ENCODE data around the gene DOHH.
"Not testable (repeated sequence)": the region's sequence is repeated elsewhere in the genome, so short reads cannot be mapped to it uniquely, and the experiment has no call there.

DOHH gene

GRCh38 chr19:3456925-3457527, 43.4 kb downstream of the DOHH start:
- DNase-seq = no peak

- no peak for DNase-seq
These were observed 44.4 kb downstream of the DOHH start for GRCh38 chr19:3455960-3456601.

GRCh38 chr19:3455393-3455955, 45.0 kb downstream of the DOHH start:
- DNase-seq = no peak

- no peak for DNase-seq
These were observed 45.6 kb downstream of the DOHH start for GRCh38 chr19:3454656-3455392.

- DNase-seq = no peak
These were observed 46.6 kb downstream of the DOHH start for GRCh38 chr19:3453840-3454239.

- not testable (repeated sequence) for DNase-seq
These were observed 47.6 kb downstream of the DOHH start for GRCh38 chr19:3452942-3453214.

DNA sequence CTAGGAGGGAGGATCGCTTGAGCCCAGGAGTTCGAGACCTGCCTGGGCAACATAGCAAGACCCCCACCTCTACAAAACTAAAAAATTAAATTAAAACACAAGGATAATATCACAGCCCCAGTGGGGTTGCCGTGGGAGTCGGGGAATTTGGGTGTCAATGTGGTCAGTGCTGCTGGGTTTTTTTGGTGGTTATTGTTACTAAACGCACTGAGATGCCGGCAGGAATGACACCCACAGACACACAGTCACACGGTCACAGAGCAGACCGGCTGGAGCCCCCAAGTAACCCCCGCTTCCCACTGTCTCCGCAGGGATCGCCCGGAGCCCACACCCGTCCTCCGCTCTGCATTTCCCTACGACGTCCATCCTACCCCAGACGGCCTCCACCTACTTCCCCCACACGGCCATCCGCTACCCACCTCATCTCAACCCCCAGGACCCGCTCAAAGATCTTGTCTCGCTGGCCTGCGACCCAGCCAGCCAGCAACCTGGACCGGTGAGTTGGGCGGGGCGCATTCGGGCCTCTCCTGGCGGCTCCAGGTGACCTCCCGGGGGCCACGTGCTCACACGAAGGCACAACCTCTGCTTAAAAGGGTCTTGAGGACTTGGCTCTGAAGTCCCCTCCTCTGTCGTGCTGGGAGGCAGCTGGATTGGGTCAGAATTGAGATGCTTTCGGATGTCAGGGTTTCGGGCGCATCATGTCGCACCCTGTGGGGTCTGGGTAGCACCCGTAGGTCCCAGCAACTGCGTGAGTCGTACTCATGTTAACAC, 48.1 kb downstream of the DOHH start:
- DNase-seq = no peak

DNA sequence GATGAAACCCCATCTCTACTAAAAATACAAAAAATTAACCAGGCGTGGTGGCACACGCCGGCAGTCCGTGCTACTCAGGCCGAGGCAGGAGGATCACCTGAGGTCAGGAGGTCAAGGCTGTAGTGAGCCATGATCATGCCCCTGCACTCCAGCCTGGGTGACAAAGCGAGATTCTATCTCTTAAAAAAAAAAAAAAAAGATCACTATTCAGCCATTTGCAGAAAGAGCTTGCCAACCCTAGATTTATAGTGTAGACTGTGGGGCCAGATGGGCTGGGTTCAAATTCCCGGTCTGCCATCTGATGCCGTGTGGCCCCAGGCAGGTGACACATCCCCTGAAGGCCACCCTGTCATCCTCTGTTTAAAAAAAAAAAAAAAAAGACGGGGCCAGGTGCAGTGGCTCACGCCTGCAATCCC, 49.0 kb downstream of the DOHH start:
- no peak for DNase-seq

DNA sequence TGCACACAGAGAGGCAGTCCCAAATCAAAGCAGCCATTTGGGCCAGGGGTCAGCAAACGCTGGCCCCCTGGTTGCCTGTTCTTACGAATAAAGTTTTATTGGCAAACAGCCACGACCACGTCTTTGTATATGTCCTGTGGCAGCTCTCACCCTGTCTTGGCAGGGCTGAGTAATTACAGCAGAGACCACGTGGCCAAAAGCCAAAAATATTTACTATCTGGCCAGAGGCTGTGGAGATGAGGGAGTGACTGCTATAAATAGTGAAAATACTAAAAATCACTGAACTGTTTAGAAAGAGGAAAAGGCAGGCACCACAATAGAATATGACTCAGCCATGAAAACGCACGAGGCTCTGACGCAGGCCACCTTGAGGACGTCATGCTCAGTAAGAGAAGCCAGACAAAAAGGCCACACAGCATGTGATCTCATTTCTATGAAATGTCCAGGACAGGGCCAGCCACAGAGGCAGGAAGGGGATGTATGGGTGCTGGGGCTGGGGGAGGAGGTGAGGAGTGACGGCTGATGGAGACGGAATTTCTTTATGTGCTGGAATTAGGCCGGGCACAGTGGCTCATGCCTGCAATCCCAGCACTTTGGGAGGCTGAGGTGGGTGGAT, 49.6 kb downstream of the DOHH start:
- DNase-seq = no peak

GRCh38 chr19:3448616-3449334, 51.7 kb downstream of the DOHH start:
- no peak for DNase-seq

- not testable (repeated sequence) for DNase-seq
These were observed 53.8 kb downstream of the DOHH start for GRCh38 chr19:3446657-3447056.

- no peak for DNase-seq
These were observed 55.7 kb downstream of the DOHH start for GRCh38 chr19:3444695-3445234.

DNA sequence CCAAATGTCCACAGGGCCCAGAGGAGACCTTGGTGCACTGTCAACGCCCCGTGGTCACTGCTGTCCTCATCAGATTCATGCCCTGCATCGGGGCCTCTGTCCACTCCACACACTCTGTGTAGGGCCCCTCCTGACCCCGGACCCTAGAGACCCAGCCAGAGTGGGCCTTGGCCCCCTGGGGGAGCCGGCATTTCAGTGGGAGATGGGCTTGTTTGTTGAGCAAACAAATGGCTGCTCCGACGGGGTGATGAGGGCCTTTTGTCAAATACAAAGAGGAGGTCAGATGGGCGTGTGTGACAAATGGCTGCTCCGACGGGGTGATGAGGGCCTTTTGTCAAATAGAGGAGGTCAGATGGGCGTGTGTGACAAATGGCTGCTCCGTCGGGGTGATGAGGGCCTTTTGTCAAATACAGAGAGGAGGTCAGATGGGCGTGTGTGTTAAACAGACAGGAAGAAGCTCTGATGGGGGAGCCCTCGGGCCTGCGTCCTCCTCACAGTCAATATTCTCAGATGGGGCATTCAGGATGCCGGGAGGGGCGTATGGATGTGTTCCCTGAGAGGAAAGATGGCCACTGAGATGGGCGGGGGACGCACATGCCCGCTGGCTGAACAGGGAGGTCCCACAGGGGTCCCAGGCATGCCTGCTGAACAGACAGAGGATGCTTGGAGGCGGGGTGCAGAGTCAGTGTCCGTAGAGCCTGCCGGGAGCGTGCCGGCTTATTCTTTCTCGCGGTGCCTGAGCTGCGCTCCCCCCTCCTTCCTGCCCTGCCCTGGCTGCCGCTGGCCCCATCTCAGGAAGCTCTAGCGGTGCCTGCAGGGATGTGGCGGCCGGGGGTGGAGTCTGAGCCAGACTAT, 56.4 kb downstream of the DOHH start:
- no peak for DNase-seq

DNA sequence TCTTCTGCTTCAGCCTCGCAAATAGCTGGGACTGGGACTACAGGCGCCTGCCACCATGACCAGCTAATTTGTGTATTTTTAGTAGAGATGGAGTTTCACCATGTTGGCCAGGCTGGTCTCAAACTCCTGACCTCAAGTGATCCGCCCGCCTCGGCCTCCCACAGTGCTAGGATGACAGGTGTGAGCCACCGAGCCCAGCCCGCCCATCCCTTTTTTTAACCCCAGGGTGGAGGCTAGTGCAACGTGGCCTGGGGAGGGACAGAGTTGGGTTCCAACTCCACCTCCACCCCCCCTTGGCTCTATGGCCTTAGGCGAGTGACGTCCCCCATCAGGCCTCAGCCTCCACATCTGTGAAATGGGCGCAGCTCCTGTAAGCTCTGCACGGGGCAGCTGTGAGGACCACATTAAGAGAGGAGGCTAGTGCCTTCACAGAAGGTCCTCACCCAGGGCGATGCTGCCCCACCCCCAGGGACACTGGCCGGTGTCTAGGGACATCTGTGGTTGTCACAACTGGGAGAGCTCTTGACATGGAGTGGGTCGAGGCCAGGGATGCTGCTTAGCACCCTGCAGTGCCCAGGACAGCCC, 57.9 kb downstream of the DOHH start:
- DNase-seq = no peak

GRCh38 chr19:3441986-3442329, 58.5 kb downstream of the DOHH start:
- no peak for DNase-seq

GRCh38 chr19:3441089-3441985, 59.1 kb downstream of the DOHH start:
- no peak for DNase-seq

All from NCI-H1105 treated with DMSO at 0.1 percent for 48 hours (cell line).